Activated T-helper 1 cell treated with anti-CD3 and anti-CD28 coated beads, Interleukin-12 subunit alpha, Interleukin-12 subunit beta, Interleukin-2, Interleukin-4 antibody, amounts not matched to agents 30 ng/mL and 10 ng/mL and 1 ng/mL, durations not matched to agents 14 hours and 24 hours and 36 hours (primary cell): ENCODE measurements around the gene FAM180B. TPM values are rescaled to one million over a fixed set of nuclear protein-coding genes. Genes with fewer than 3 reads are reported as not detected.
"Not testable (repeated sequence)": the region's sequence is repeated elsewhere in the genome, so short reads cannot be mapped to it uniquely, and the experiment has no call there.

Experiments
- DNase-seq: peaks from one replicate; pipeline ENCODE4 v3.0.0; 2021; ENCODE audit warnings: low spot score
- H3K27ac Mint-ChIP-seq: one replicate; pipeline ENCODE4 v1.8.0; 2021; ENCODE audit warnings: mild to moderate bottlenecking, mixed read lengths
- H3K27me3 Mint-ChIP-seq: one replicate; pipeline ENCODE4 v1.8.0; 2022; ENCODE audit warnings: mild to moderate bottlenecking, moderate library complexity, mixed read lengths; ENCODE audit not compliant: insufficient read depth
- H3K36me3 Mint-ChIP-seq: one replicate; pipeline ENCODE4 v1.8.0; 2021; ENCODE audit warnings: low read depth, mixed read lengths
- H3K4me1 Mint-ChIP-seq: one replicate; pipeline ENCODE4 v1.8.0; 2021; ENCODE audit warnings: low read depth, mixed read lengths
- H3K4me3 Mint-ChIP-seq: one replicate; pipeline ENCODE4 v1.8.0; 2021; ENCODE audit warnings: mild to moderate bottlenecking, moderate library complexity, mixed read lengths
- H3K9me3 Mint-ChIP-seq: one replicate; pipeline ENCODE4 v1.8.0; 2021; ENCODE audit warnings: mixed read lengths
- intact Hi-C: fragments of 100-400 bp; cut with micrococcal nuclease; formaldehyde crosslinking; loops from one replicate; pipeline ENCODE4 v1.15.1; 2024
- total RNA-seq: library from RNA; stranded (reverse); gene quantifications from 2 replicates; pipeline ENCODE4 v1.2.3, GENCODE V29; 2022

FAM180B gene
- total RNA-seq, 1 donor from 2014 or later, result not detected

GRCh38 chr11:47615249-47615648 is 28.8 kb downstream of the FAM180B start:
- H3K9me3 Mint-ChIP-seq, result no peaks in the 10 kb centered on the region
- H3K4me3 Mint-ChIP-seq, result no peak overlapping the region
- H3K36me3 Mint-ChIP-seq, result peaks cover 20% of the 10 kb centered on the region
- intact Hi-C loops, result no loop called here
- H3K27me3 Mint-ChIP-seq, result no peaks in the 10 kb centered on the region
- no peak overlapping the region for H3K27ac Mint-ChIP-seq
- H3K4me1 Mint-ChIP-seq, result peaks cover 11% of the 10 kb centered on the region
- DNase-seq, result no peak

- no peak for DNase-seq
- H3K27me3 Mint-ChIP-seq, result no peaks in the 10 kb centered on the region
- H3K36me3 Mint-ChIP-seq, result peaks cover 13% of the 10 kb centered on the region
- no peak overlapping the region for H3K27ac Mint-ChIP-seq
- no peak overlapping the region for H3K4me3 Mint-ChIP-seq
- H3K9me3 Mint-ChIP-seq, result no peaks in the 10 kb centered on the region
- H3K4me1 Mint-ChIP-seq, result peaks cover 11% of the 10 kb centered on the region
- intact Hi-C loops, result loop anchor here (1.0 kb wide), 2 partner anchors 39 to 102 kb away; partner anchors contain the start of gene KBTBD4
Observed at GRCh38 chr11:47616726-47617416, 30.4 kb downstream of the FAM180B start.

GRCh38 chr11:47617417-47617809 is 30.9 kb downstream of the FAM180B start:
- Mint-ChIP-seq H3K9me3 (no peaks in the 10 kb centered on the region), H3K27me3 (no peaks in the 10 kb centered on the region), H3K4me1 (peaks cover 11% of the 10 kb centered on the region), H3K36me3 (peaks cover 13% of the 10 kb centered on the region), H3K27ac (no peak overlapping the region), H3K4me3 (no peak overlapping the region)
- DNase-seq, result no peak
- intact Hi-C loops, result loop anchor here (1.0 kb wide), 2 partner anchors 39 to 102 kb away; partner anchors contain the start of gene KBTBD4

GRCh38 chr11:47620836-47621378 is 34.4 kb downstream of the FAM180B start:
- intact Hi-C loops, result no loop called here
- no peak overlapping the region for H3K27ac Mint-ChIP-seq
- DNase-seq, result no peak
- H3K27me3 Mint-ChIP-seq, result no peaks in the 10 kb centered on the region
- H3K4me3 Mint-ChIP-seq, result no peak overlapping the region
- peaks cover 11% of the 10 kb centered on the region for H3K4me1 Mint-ChIP-seq
- no peaks in the 10 kb centered on the region for H3K9me3 Mint-ChIP-seq
- H3K36me3 Mint-ChIP-seq, result peaks cover 16% of the 10 kb centered on the region

- Mint-ChIP-seq H3K9me3 (no peaks in the 10 kb centered on the region), H3K36me3 (peaks cover 25% of the 10 kb centered on the region), H3K4me3 (no peak overlapping the region), H3K27ac (no peak overlapping the region), H3K4me1 (no peaks in the 10 kb centered on the region), H3K27me3 (no peaks in the 10 kb centered on the region)
- no peak for DNase-seq
- intact Hi-C loops, result no loop called here
Observed at GRCh38 chr11:47626234-47626633, 39.8 kb downstream of the FAM180B start.

- Mint-ChIP-seq H3K4me1 (no peaks in the 10 kb centered on the region), H3K27me3 (no peaks in the 10 kb centered on the region)
Observed at GRCh38 chr11:47628026-47628425, 41.5 kb downstream of the FAM180B start.

GRCh38 chr11:47631473-47631872 is 45.0 kb downstream of the FAM180B start:
- Mint-ChIP-seq H3K36me3 (peaks cover 42% of the 10 kb centered on the region), H3K4me3 (no peak overlapping the region), H3K27ac (no peak overlapping the region), H3K27me3 (no peaks in the 10 kb centered on the region), H3K9me3 (no peaks in the 10 kb centered on the region), H3K4me1 (no peaks in the 10 kb centered on the region)
- intact Hi-C loops, result no loop called here
- no peak for DNase-seq

More at GRCh38 chr11:47628026-47628425, 41.5 kb downstream of the FAM180B start:
- Mint-ChIP-seq H3K4me3 (no peak overlapping the region), H3K27ac (no peak overlapping the region), H3K36me3 (peaks cover 31% of the 10 kb centered on the region), H3K9me3 (no peaks in the 10 kb centered on the region)
- DNase-seq, result no peak
- intact Hi-C loops, result no loop called here

- H3K27me3 Mint-ChIP-seq, H3K9me3 Mint-ChIP-seq, DNase-seq, H3K4me3 Mint-ChIP-seq, intact Hi-C loops, H3K27ac Mint-ChIP-seq: not testable (repeated sequence)
- H3K4me1 Mint-ChIP-seq, result peaks cover 13% of the 10 kb centered on the region
- H3K36me3 Mint-ChIP-seq, result peaks cover 38% of the 10 kb centered on the region
Observed at GRCh38 chr11:47636331-47636730, 49.9 kb downstream of the FAM180B start.

Other genes with a start within 250 kb of the FAM180B start
- gene MYBPC3, start 234.0 kb upstream of the FAM180B start, total RNA-seq, result not detected in 2 replicates
- gene SPI1, start 208.1 kb upstream of the FAM180B start, total RNA-seq, result not detected in 2 replicates
- 15.5 and 16.2 TPM in 2 replicates for gene SLC39A13, start 178.1 kb upstream of the FAM180B start, total RNA-seq
- 219 and 222 TPM in 2 replicates for gene PSMC3, start 160.2 kb upstream of the FAM180B start, total RNA-seq
- 0.51 and 0.62 TPM in 2 replicates for gene RAPSN, start 137.5 kb upstream of the FAM180B start, total RNA-seq
- gene CELF1, start 33.5 kb upstream of the FAM180B start, total RNA-seq, result 148 and 155 TPM in 2 replicates
- gene PTPMT1, start 21.1 kb upstream of the FAM180B start, total RNA-seq, result 57.5 and 60.6 TPM in 2 replicates
- gene KBTBD4, start 7.7 kb upstream of the FAM180B start, total RNA-seq, result 16.3 and 19.0 TPM in 2 replicates
- gene NDUFS3, start 7.6 kb upstream of the FAM180B start, total RNA-seq, result 148 and 152 TPM in 2 replicates
- 0.16 TPM in 1 of 2 replicates, not detected in the other for gene C1QTNF4, start 7.7 kb downstream of the FAM180B start, total RNA-seq
- 116 and 118 TPM in 2 replicates for gene MTCH2, start 55.9 kb downstream of the FAM180B start, total RNA-seq
- gene AGBL2, start 128.7 kb downstream of the FAM180B start, total RNA-seq, result 3.2 and 5.5 TPM in 2 replicates
- gene FNBP4, start 180.7 kb downstream of the FAM180B start, total RNA-seq, result 147 and 149 TPM in 2 replicates